ENCODE data around the gene THEMIS.

DNA sequence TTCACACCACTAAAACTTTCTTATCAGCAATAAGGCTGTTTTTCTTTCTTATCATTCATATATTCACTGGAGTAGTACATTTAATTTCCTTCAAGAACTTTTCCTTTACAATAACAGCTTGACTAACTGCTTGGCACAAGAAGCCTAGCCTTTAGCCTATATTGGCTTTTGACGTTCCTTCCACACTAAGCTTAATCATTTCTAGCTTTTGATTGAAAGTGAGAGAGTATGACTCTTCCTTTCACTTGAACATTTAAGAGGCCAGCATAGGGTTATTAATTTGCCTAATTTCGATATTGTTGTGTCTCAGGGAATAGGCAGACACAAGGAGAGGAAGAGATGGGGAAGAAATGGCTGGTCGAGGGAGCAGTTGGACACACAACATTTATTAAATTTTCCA is 23.6 kb downstream of the THEMIS start:
- no peak for TF ChIP-seq EZH2phosphoT487 (IDR thresholded peaks at IDR 0.05; ENCODE audit: low read depth)
- TF ChIP-seq CTCF (IDR thresholded peaks at IDR 0.05; ENCODE audit: low read depth, low read length), result no peak
